ENCODE data around the gene SLC12A9.
"Not testable (repeated sequence)": the region's sequence is repeated elsewhere in the genome, so short reads cannot be mapped to it uniquely, and the experiment has no call there.

Gene SLC12A9

GRCh38 chr7:100852048-100852872 lies at the start of gene SLC12A9:
Gene SLC12A9, plus strand, starts transcription at chr7:100852713. Its CDS starts 1,485 bp downstream, at chr7:100854198.
- in situ Hi-C loops (cut with HindIII; ENCODE audit: low sequenced_read_pairs): no loop called here

DNA sequence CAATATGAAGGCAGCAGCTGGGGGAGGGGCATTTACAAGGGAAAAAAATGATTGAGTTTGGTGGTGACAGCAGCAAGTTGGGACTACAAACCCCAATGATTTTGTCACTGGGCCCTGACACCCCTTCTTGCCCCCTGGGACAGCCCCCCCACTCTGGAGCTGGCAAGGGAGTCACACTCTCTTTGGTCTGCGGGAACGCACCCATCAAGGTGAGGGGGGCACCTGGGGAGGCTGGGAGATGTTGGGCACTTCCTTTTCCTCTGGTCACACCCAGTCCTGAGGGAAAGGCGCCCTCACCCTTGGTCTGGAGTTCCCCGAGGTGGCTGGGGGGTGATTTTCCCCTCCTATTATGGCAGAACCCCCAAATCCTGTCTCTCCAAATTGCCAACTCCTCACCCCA lies 49.6 kb upstream of the SLC12A9 start:
- in situ Hi-C loops (cut with HindIII; ENCODE audit: low sequenced_read_pairs): no loop called here

GRCh38 chr7:100803398-100804161 lies 48.9 kb upstream of the SLC12A9 start:
- in situ Hi-C loops (cut with HindIII; ENCODE audit: low sequenced_read_pairs): no loop called here

GRCh38 chr7:100804681-100805431 lies 47.7 kb upstream of the SLC12A9 start:
- in situ Hi-C loops (cut with HindIII; ENCODE audit: low sequenced_read_pairs): no loop called here

- in situ Hi-C loops (cut with HindIII; ENCODE audit: low sequenced_read_pairs): no loop called here
These were observed 46.2 kb upstream of the SLC12A9 start for GRCh38 chr7:100806276-100806675.

DNA sequence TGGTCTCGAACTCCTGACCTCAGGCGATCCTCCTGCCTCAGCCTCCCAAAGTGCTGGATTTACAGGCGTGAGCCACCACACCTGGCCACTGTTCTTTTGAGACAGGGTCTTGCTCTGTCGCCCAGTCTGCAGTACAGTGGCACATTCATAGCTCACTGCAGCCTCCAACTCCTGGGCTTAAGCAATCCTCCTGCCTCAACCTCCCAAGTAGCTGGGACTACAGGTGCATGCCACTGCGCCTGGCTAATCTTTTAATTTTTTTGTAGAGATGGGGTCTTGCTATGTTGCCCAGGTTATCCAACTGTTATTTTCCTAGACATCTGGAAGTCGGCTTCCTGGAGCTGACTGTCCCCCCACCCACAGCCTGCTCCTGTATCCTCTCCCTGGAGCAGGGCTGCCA lies 45.6 kb upstream of the SLC12A9 start:
- in situ Hi-C loops (cut with HindIII; ENCODE audit: low sequenced_read_pairs): not testable (repeated sequence)

DNA sequence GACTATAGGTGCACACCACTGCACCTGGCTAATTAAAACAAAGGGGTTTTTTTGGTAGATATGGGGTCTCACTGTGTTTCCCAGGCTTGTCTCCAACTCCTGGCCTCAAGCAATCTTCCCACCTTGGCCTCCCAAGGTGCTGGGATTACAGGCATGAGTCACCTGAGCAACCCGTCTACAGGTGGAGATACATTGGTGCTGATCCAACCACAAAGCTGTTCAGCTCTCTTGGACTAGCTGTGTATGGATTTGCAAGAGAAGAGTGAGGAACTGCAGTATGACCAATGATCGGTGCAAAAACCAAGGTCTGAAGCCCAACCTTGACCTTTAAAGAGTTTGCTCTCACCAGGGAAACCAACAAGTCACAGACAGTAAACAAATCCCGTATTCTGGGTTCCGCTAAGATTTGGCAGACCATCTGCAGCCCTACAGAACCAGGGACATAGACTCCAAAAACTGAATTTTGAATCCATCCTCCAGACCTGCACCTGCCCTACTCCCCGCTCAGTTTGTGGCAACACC lies 44.1 kb upstream of the SLC12A9 start:
- in situ Hi-C loops (cut with HindIII; ENCODE audit: low sequenced_read_pairs): no loop called here

- in situ Hi-C loops (cut with HindIII; ENCODE audit: low sequenced_read_pairs): no loop called here
These were observed 41.0 kb upstream of the SLC12A9 start for GRCh38 chr7:100811480-100811879.

DNA sequence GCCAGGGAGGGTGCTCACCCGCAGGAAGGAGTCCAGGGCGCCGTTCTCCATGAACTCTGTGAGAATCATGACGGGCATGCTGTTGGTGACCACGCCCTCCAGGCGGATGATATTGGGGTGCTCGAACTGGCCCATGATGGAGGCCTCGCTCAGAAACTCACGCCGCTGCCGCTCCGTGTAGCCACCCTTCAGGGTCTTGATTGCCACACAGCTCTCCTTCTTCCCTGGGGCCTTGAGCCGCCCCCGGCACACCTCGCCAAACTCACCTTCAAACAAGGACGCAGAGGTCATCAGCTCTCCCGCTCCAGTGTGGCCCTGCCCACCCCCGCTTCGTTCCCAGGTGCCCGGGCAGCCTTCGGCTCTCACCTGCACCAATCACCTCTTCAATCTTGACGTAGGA lies 39.8 kb upstream of the SLC12A9 start:
- in situ Hi-C loops (cut with HindIII; ENCODE audit: low sequenced_read_pairs): no loop called here

GRCh38 chr7:100816515-100816914 lies 36.0 kb upstream of the SLC12A9 start:
- in situ Hi-C loops (cut with HindIII; ENCODE audit: low sequenced_read_pairs): not testable (repeated sequence)

GRCh38 chr7:100817097-100817496 lies 35.4 kb upstream of the SLC12A9 start:
- in situ Hi-C loops (cut with HindIII; ENCODE audit: low sequenced_read_pairs): no loop called here

DNA sequence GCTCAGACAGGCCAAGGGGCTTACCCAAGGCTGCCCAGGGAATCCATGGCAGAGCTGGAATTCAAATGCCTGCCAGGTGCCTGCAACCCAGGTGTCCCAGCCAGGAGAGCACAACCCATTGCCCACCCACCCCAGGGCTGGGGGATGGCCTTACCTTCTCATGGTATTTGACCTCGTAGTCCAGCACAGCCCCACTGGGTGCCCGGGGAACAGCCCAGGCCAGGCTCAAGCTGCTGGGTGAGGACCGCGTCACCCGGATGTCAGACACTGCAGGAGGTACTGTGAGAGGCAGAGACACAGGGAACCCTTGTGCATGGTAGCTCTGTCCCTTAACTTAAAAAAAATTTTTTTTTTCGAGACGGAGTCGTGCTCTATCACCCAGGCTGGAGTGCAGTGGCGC lies 34.1 kb upstream of the SLC12A9 start:
- in situ Hi-C loops (cut with HindIII; ENCODE audit: low sequenced_read_pairs): no loop called here

DNA sequence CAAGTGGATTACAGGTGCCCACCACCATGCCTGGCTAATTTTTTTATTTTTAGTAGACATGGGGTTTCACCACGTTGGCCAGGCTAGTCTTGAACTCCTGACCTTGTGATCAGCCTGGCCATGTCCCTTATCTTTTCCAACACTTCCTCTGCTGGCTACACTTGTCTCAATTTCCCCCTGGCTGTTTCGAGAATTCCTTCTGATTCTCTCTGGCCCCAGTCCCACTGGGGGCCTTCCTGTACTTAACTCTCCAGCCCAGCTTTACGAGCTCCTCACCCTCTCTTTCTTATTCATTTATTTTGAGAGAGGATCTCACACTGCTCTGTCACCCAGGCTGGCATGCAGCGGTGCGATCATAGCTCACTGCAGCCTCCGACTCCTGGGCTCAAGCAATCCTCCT lies 33.7 kb upstream of the SLC12A9 start:
- in situ Hi-C loops (cut with HindIII; ENCODE audit: low sequenced_read_pairs): no loop called here

- in situ Hi-C loops (cut with HindIII; ENCODE audit: low sequenced_read_pairs): no loop called here
These were observed 32.9 kb upstream of the SLC12A9 start for GRCh38 chr7:100819586-100819985.

- in situ Hi-C loops (cut with HindIII; ENCODE audit: low sequenced_read_pairs): no loop called here
These were observed 30.0 kb upstream of the SLC12A9 start for GRCh38 chr7:100822236-100823139.

DNA sequence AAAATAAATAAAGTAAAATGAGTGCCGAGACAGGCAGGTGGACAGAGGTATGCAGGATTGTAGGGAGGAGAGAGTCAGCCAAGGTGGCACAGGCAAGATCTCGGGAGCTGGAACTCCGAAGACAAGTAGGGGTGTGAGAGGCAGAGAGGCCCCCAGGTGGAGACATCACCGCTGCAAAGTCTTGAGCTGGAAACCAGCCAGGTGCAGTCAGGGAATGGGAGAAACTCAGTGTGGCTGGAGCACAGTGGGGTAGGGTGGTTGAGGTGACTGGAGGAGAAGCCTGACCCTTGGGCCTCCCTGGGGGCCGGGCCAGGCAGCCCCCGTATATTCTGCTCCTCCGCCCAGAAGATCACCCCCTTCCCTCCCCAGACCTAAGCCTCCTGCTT lies 29.4 kb upstream of the SLC12A9 start:
- in situ Hi-C loops (cut with HindIII; ENCODE audit: low sequenced_read_pairs): no loop called here

- in situ Hi-C loops (cut with HindIII; ENCODE audit: low sequenced_read_pairs): no loop called here
These were observed 29.0 kb upstream of the SLC12A9 start for GRCh38 chr7:100823534-100823933.

DNA sequence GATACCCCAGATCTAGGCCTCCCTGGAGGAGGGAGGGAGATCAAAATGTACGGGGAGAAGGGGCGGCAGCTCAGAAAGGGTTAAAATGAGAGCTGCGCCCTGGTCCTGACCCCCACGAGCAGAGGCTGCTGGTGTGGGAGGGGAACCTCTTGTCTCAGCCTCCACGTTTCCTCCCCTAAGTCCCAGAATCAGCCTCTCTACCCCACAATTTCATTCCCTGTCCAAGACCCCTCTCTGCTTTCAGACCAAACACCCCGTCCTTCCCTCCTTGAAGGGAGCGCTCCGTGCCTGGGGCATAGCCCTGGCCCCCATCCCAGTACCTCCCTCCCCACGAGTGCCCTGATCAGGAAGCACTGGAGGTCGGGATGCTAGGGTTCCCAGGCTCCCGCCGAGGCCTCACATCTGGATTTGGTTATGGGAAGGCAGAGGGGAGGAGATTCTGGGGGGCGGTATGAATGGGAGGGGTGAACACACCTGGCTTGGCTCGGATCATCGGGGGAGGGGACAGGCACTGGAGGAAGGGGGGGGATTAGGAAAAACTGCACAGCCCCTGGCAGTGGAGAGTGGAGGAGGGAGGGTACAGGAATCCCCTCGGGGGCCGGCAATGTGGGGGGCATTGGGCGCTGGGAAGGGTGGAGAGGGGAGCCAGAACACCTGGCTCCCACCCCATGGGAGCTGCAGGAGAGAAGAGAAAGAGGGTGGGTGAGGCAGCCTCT lies 27.9 kb upstream of the SLC12A9 start:
- in situ Hi-C loops (cut with HindIII; ENCODE audit: low sequenced_read_pairs): loop anchor here (5.0 to 25.0 kb wide), 2 partner anchors 63 to 112 kb away; partner anchors contain the start of genes EPO, POP7 and UFSP1

- in situ Hi-C loops (cut with HindIII; ENCODE audit: low sequenced_read_pairs): loop anchor here (5.0 to 25.0 kb wide), 2 partner anchors 62 to 113 kb away; partner anchors contain the start of genes EPO, POP7 and UFSP1
These were observed 27.3 kb upstream of the SLC12A9 start for GRCh38 chr7:100825215-100825671.

All from endothelial cell of hepatic sinusoid (primary cell).